Tibial nerve (tissue), 4 donors: ENCODE measurements around the gene NEO1. TPM values are rescaled to one million over a fixed set of nuclear protein-coding genes. Genes with fewer than 3 reads are reported as not detected.

Experiments used
- DNase-seq, 2 donors: peaks; one replicate each; pipeline ENCODE4 v3.0.0-alpha.2; 2019; ENCODE audit warnings: low spot score in 2 of 2
- H3K27ac ChIP-seq, 4 donors: fragments of 200-600 bp; sonication (generic) in 3 of 4; one replicate each; pipeline ENCODE4 v1.5.1; 2017 to 2019; ENCODE audit warnings: mild to moderate bottlenecking in 1 of 4
- H3K27me3 ChIP-seq, 2 donors: fragments of 200-600 bp; sonication (generic) in 1 of 2; one replicate each; pipeline versions ENCODE4 v1.5.1 to v1.6.0; 2017 to 2019
- H3K36me3 ChIP-seq, 3 donors: fragments of 200-600 bp; sonication (generic); one replicate each; pipeline ENCODE4 v1.5.1; 2018 to 2019
- H3K4me1 ChIP-seq, 4 donors: fragments of 200-600 bp; sonication (generic) in 3 of 4; one replicate each; pipeline ENCODE4 v1.5.1; 2017 to 2019
- H3K4me3 ChIP-seq, 4 donors: fragments of 200-600 bp; sonication (generic) in 3 of 4; one replicate each; pipeline ENCODE4 v1.5.1; 2017 to 2019; ENCODE audit warnings: mild to moderate bottlenecking in 1 of 4, moderate library complexity in 1 of 4
- H3K9me3 ChIP-seq, 4 donors: fragments of 200-600 bp; sonication (generic) in 3 of 4; one replicate each; pipeline ENCODE4 v1.5.1; 2017 to 2019
- CTCF ChIP-seq, 5 experiments: fragments of 200-600 bp in 3 of 5; fragments of 450-650 bp in 2 of 5; sonication (generic) in 3 of 5; IDR thresholded peaks; one replicate each; pipeline ENCODE4 v1.5.1; 2016 to 2019; ENCODE audit warnings: antibody characterized with exemption in 5 of 5, mild to moderate bottlenecking in 3 of 5, moderate library complexity in 2 of 5
- EP300 ChIP-seq, 2 donors: sonication (generic); formaldehyde crosslinking; IDR thresholded peaks; one replicate each; pipeline ENCODE4 v1.6.1; 2017; ENCODE audit warnings: antibody characterized with exemption in 2 of 2, mild to moderate bottlenecking in 1 of 2
- POLR2A ChIP-seq, 2 donors: fragments of 450-650 bp; IDR thresholded peaks; one replicate each; pipeline ENCODE4 v1.6.1; 2017; ENCODE audit warnings: antibody characterized with exemption in 2 of 2, mild to moderate bottlenecking in 2 of 2, moderate library complexity in 2 of 2
- WGBS, 2 donors: methylation state at CpG; one replicate each; pipeline ENCODE4 v1.1.5; 2018; 5-methylcytosine and 5-hydroxymethylcytosine counted together
- total RNA-seq, 4 donors: library from RNA; depleted of rRNA; stranded (reverse); fragments of >200 nt; gene quantifications; one replicate each; pipeline ENCODE4 v1.1.0, GENCODE V29; 2016

Gene NEO1
- total RNA-seq, 4 donors from 2014 or later = 18.6 to 48.3 (median 41.4) TPM

GRCh38 chr15:73139041-73139743, 86.9 kb downstream of the NEO1 start:
- no peaks in the 10 kb centered on the region for H3K9me3 ChIP-seq
- H3K4me1 ChIP-seq = no peaks in the 10 kb centered on the region
- H3K36me3 ChIP-seq = peaks cover 0 to 35% (median 0%) of the 10 kb centered on the region in 3 donors
- TF ChIP-seq EP300 (IDR thresholded peaks at IDR 0.05) (no peak), CTCF (IDR thresholded peaks at IDR 0.05) (no peak), POLR2A (IDR thresholded peaks at IDR 0.05) (no peak)
- no peak overlapping the region for H3K4me3 ChIP-seq
- H3K27ac ChIP-seq = no peak overlapping the region
- no peak for DNase-seq
- WGBS, 2 donors = 56 to 57% methylated on average over 5 of the region's 5 CpGs
- H3K27me3 ChIP-seq = no peaks in the 10 kb centered on the region

GRCh38 chr15:73139744-73140553, 87.7 kb downstream of the NEO1 start:
- Histone ChIP-seq H3K4me3 (no peak overlapping the region), H3K27me3 (no peaks in the 10 kb centered on the region), H3K9me3 (no peaks in the 10 kb centered on the region), H3K36me3 (peaks cover 0 to 35% (median 0%) of the 10 kb centered on the region in 3 donors), H3K27ac (no peak overlapping the region), H3K4me1 (no peaks in the 10 kb centered on the region)
- no peak for DNase-seq
- TF ChIP-seq EP300 (IDR thresholded peaks at IDR 0.05) = no peak
- no peak for TF ChIP-seq CTCF (IDR thresholded peaks at IDR 0.05)
- TF ChIP-seq POLR2A (IDR thresholded peaks at IDR 0.05) = no peak
- WGBS, 2 donors = 90% methylated on average over 5 of the region's 5 CpGs

- no peak overlapping the region for H3K27ac ChIP-seq
- H3K36me3 ChIP-seq = peaks cover 0 to 34% (median 0%) of the 10 kb centered on the region in 3 donors
- no peaks in the 10 kb centered on the region for H3K4me1 ChIP-seq
- H3K9me3 ChIP-seq = no peaks in the 10 kb centered on the region
- no peak for DNase-seq
- no peaks in the 10 kb centered on the region for H3K27me3 ChIP-seq
- 70% methylated on average over 3 of the region's 3 CpGs for WGBS, 2 donors
- TF ChIP-seq POLR2A (IDR thresholded peaks at IDR 0.05) = no peak
- no peak for TF ChIP-seq CTCF (IDR thresholded peaks at IDR 0.05)
- H3K4me3 ChIP-seq = no peak overlapping the region
Observed at GRCh38 chr15:73141216-73141900, 89.1 kb downstream of the NEO1 start.

GRCh38 chr15:73142802-73143762, 90.8 kb downstream of the NEO1 start:
- H3K36me3 ChIP-seq = peaks cover 0 to 21% (median 0%) of the 10 kb centered on the region in 3 donors
- DNase-seq = no peak
- no peak overlapping the region for H3K27ac ChIP-seq
- H3K4me1 ChIP-seq = no peaks in the 10 kb centered on the region
- no peak for TF ChIP-seq POLR2A (IDR thresholded peaks at IDR 0.05)
- no peak for TF ChIP-seq CTCF (IDR thresholded peaks at IDR 0.05)
- no peak for TF ChIP-seq EP300 (IDR thresholded peaks at IDR 0.05)
- WGBS, 2 donors = 95% methylated on average over 12 of the region's 12 CpGs
- no peak overlapping the region for H3K4me3 ChIP-seq
- no peaks in the 10 kb centered on the region for H3K9me3 ChIP-seq
- no peaks in the 10 kb centered on the region for H3K27me3 ChIP-seq
